GM12865 (cell line): ENCODE data around the gene LY86.

Experiments used
- DNase-seq: peaks from one replicate; pipeline ENCODE4 v3.0.0; 2010; ENCODE audit warnings: low read depth
- H3K4me3 ChIP-seq: 2 replicates; pipeline ENCODE4 v1.5.1; 2011; ENCODE audit warnings: mild to moderate bottlenecking, low read depth, low read length, control low read depth
- CTCF ChIP-seq: IDR thresholded peaks from 2 replicates; pipeline ENCODE4 v1.5.1; 2011; ENCODE audit warnings: low read length, control low read depth, low read depth, inconsistent platforms; ENCODE audit not compliant: insufficient read depth; ENCODE audit errors: missing control alignments

Gene LY86

GRCh38 chr6:6640926-6641325 is 52.4 kb downstream of the LY86 start:
- no peak for DNase-seq
- H3K4me3 ChIP-seq, result no peak overlapping the region
- no peak for TF ChIP-seq CTCF

- no peak for TF ChIP-seq CTCF
- no peak overlapping the region for H3K4me3 ChIP-seq
- peak; percentile 85 for DNase-seq
Measured at GRCh38 chr6:6643398-6643797, 54.9 kb downstream of the LY86 start.

- TF ChIP-seq CTCF, result no peak
- H3K4me3 ChIP-seq, result no peak overlapping the region
- DNase-seq, result no peak
Measured at GRCh38 chr6:6645261-6645917, 56.9 kb downstream of the LY86 start.

- no peak for DNase-seq
- H3K4me3 ChIP-seq, result no peak overlapping the region
- no peak for TF ChIP-seq CTCF
Measured at GRCh38 chr6:6646384-6646783, 57.9 kb downstream of the LY86 start.

GRCh38 chr6:6646859-6647258 is 58.3 kb downstream of the LY86 start:
- no peak overlapping the region for H3K4me3 ChIP-seq
- no peak for TF ChIP-seq CTCF
- DNase-seq, result no peak

- no peak for DNase-seq
- no peak for TF ChIP-seq CTCF
- H3K4me3 ChIP-seq, result no peak overlapping the region
Measured at GRCh38 chr6:6648692-6649343, 60.3 kb downstream of the LY86 start.
